Prostate gland (tissue), 2 donors: ENCODE measurements around the gene TMEM108. TPM values are rescaled to one million over a fixed set of nuclear protein-coding genes. Genes with fewer than 3 reads are reported as not detected.

ENCODE experiments used
- DNase-seq: peaks from one replicate; pipeline ENCODE4 v3.0.0-alpha.2; 2019; ENCODE audit warnings: low spot score
- H3K27ac ChIP-seq, 2 donors: fragments of 200-600 bp; sonication (generic); 2 replicates each; pipeline ENCODE4 v1.5.1; 2017 to 2019
- H3K27me3 ChIP-seq: fragments of 200-600 bp; sonication (generic); replicated peaks from 2 replicates; pipeline ENCODE4 v1.5.1; 2019; ENCODE audit not compliant: insufficient read depth
- H3K36me3 ChIP-seq, 2 donors: fragments of 200-600 bp; sonication (generic); 1 replicate in 1 of 2; 2 replicates in 1 of 2; pipeline versions ENCODE4 v1.5.1 to v1.8.1; 2017 to 2019
- H3K4me1 ChIP-seq: fragments of 200-600 bp; sonication (generic); replicated peaks from 2 replicates; pipeline ENCODE4 v1.5.1; 2019
- H3K4me3 ChIP-seq, 2 donors: fragments of 200-600 bp; sonication (generic); 2 replicates each; pipeline ENCODE4 v1.5.1; 2017 to 2019
- H3K9me3 ChIP-seq: fragments of 200-600 bp; sonication (generic); 2 replicates; pipeline ENCODE4 v1.5.1; 2017
- POLR2A ChIP-seq: fragments of 450-650 bp; IDR thresholded peaks from one replicate; pipeline ENCODE4 v1.6.1; 2016; ENCODE audit warnings: antibody characterized with exemption, mild to moderate bottlenecking
- POLR2AphosphoS5 ChIP-seq: sonication (generic); formaldehyde crosslinking; IDR thresholded peaks from one replicate; pipeline ENCODE4 v1.6.1; 2017; ENCODE audit warnings: antibody characterized with exemption
- WGBS: methylation state at CpG from one replicate; pipeline ENCODE4 v1.1.5; 2018; 5-methylcytosine and 5-hydroxymethylcytosine counted together
- intact Hi-C: fragments of 100-400 bp; cut with DNase I; formaldehyde crosslinking; loops from one replicate; pipeline ENCODE4 v1.14.2; 2022
- total RNA-seq, 2 donors: library from RNA; depleted of rRNA; stranded (reverse); fragments of >200 nt; gene quantifications; one replicate each; pipeline ENCODE4 v1.1.0, GENCODE V29; 2016
- TF ChIP-seq, protein P1 (sequence below), 4 experiments: fragments of 200-600 bp in 2 of 4; fragments of 450-650 bp in 2 of 4; sonication (generic) in 2 of 4; IDR thresholded peaks; 1 replicate in 3 of 4; 2 replicates in 1 of 4; pipeline ENCODE4 v1.5.1; 2016 to 2019; ENCODE audit warnings: antibody characterized with exemption in 4 of 4, mild to moderate bottlenecking in 2 of 4, moderate library complexity in 2 of 4

TMEM108 gene
- total RNA-seq, 2 donors from 2014 or later, result 8.1 TPM; not detected in 1

DNA sequence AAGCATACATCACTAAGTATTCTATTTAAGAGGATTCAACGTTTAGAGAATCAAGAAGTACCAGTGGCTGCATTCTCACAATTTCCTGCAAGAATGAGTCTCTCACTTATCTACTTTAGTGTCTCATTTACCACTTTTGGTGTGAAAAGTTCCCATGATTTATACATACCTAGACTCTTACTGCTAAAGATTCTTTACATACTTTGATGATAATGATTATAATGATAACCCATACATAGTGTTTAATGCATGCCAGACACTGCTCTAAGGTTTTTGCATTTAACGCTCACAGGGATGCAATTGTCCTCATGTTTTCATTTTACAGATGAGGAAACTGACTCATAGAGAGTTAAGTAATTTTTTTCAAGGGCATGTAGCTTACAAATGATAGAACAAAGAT, 133.6 kb downstream of the TMEM108 start:
- Histone ChIP-seq H3K27me3 (no peaks in the 10 kb centered on the region), H3K9me3 (no peaks in the 10 kb centered on the region), H3K36me3 (no peaks in the 10 kb centered on the region), H3K4me3 (no peak overlapping the region), H3K4me1 (no peaks in the 10 kb centered on the region), H3K27ac (no peak overlapping the region)
- no peak for TF ChIP-seq POLR2AphosphoS5
- TF ChIP-seq, protein P1, sequence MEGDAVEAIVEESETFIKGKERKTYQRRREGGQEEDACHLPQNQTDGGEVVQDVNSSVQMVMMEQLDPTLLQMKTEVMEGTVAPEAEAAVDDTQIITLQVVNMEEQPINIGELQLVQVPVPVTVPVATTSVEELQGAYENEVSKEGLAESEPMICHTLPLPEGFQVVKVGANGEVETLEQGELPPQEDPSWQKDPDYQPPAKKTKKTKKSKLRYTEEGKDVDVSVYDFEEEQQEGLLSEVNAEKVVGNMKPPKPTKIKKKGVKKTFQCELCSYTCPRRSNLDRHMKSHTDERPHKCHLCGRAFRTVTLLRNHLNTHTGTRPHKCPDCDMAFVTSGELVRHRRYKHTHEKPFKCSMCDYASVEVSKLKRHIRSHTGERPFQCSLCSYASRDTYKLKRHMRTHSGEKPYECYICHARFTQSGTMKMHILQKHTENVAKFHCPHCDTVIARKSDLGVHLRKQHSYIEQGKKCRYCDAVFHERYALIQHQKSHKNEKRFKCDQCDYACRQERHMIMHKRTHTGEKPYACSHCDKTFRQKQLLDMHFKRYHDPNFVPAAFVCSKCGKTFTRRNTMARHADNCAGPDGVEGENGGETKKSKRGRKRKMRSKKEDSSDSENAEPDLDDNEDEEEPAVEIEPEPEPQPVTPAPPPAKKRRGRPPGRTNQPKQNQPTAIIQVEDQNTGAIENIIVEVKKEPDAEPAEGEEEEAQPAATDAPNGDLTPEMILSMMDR (IDR thresholded peaks at IDR 0.05), result no peak
- TF ChIP-seq POLR2A, result no peak
- intact Hi-C loops, result no loop called here
- WGBS, result 70% methylated on average over 2 of the region's 2 CpGs
- no peak for DNase-seq

GRCh38 chr3:133181392-133182150, 143.4 kb downstream of the TMEM108 start:
- intact Hi-C loops, result no loop called here

GRCh38 chr3:133187870-133188379, 149.7 kb downstream of the TMEM108 start:
- no peak for DNase-seq
- Histone ChIP-seq H3K27me3 (no peaks in the 10 kb centered on the region), H3K36me3 (no peaks in the 10 kb centered on the region), H3K4me1 (no peaks in the 10 kb centered on the region), H3K4me3 (no peak overlapping the region), H3K9me3 (no peaks in the 10 kb centered on the region), H3K27ac (no peak overlapping the region)
- intact Hi-C loops, result no loop called here
- 71% methylated on average over 4 of the region's 4 CpGs for WGBS
- TF ChIP-seq POLR2A, result no peak
- TF ChIP-seq POLR2AphosphoS5, result no peak
- TF ChIP-seq, protein P1 (IDR thresholded peaks at IDR 0.05), result no peak

More at GRCh38 chr3:133181392-133182150, 143.4 kb downstream of the TMEM108 start:
- WGBS, result 94% methylated on average over 2 of the region's 2 CpGs
- TF ChIP-seq, protein P1 (IDR thresholded peaks at IDR 0.05), result no peak
- TF ChIP-seq POLR2A, result no peak
- TF ChIP-seq POLR2AphosphoS5, result no peak
- no peak overlapping the region for H3K27ac ChIP-seq
- no peaks in the 10 kb centered on the region for H3K36me3 ChIP-seq
- H3K4me3 ChIP-seq, result no peak overlapping the region
- no peak for DNase-seq
- no peaks in the 10 kb centered on the region for H3K4me1 ChIP-seq
- H3K9me3 ChIP-seq, result no peaks in the 10 kb centered on the region
- no peaks in the 10 kb centered on the region for H3K27me3 ChIP-seq

- WGBS, result 42% methylated on average over 1 of the region's 1 CpG
- intact Hi-C loops, result no loop called here
- DNase-seq, result no peak
These were observed 150.8 kb downstream of the TMEM108 start for GRCh38 chr3:133188996-133189395.

More at GRCh38 chr3:133188996-133189395, 150.8 kb downstream of the TMEM108 start:
- H3K27ac ChIP-seq, result no peak overlapping the region
- no peaks in the 10 kb centered on the region for H3K4me1 ChIP-seq
- H3K4me3 ChIP-seq, result no peak overlapping the region
- H3K27me3 ChIP-seq, result no peaks in the 10 kb centered on the region
- H3K9me3 ChIP-seq, result no peaks in the 10 kb centered on the region
- H3K36me3 ChIP-seq, result no peaks in the 10 kb centered on the region
- TF ChIP-seq POLR2AphosphoS5 (no peak), POLR2A (no peak)
- TF ChIP-seq, protein P1 (IDR thresholded peaks at IDR 0.05), result no peak
